HEK293T (cell line): Measurements from ENCODE around the gene ADAMTS17.

Source experiments
- ARNT ChIP-seq: fragments of 450-650 bp; IDR thresholded peaks from 2 replicates; pipeline ENCODE4 v1.6.1; 2017; ENCODE audit warnings: mild to moderate bottlenecking
- BHLHE40 ChIP-seq: fragments of 450-650 bp; IDR thresholded peaks from 2 replicates; pipeline ENCODE4 v1.6.1; 2016; ENCODE audit warnings: mild to moderate bottlenecking, moderate library complexity, borderline replicate concordance
- CTBP1 ChIP-seq: fragments of 450-650 bp; IDR thresholded peaks from 2 replicates; pipeline ENCODE4 v1.6.1; 2016; ENCODE audit warnings: borderline replicate concordance
- ELF4 ChIP-seq: fragments of 450-650 bp; IDR thresholded peaks from 2 replicates; pipeline ENCODE4 v1.6.1; 2017; ENCODE audit warnings: antibody characterized with exemption
- FOXA1 ChIP-seq: fragments of 450-650 bp; IDR thresholded peaks from 2 replicates; pipeline ENCODE4 v1.6.1; 2016; ENCODE audit warnings: mild to moderate bottlenecking
- FOXK2 ChIP-seq: fragments of 450-650 bp; IDR thresholded peaks from 2 replicates; pipeline ENCODE4 v1.6.1; 2016; ENCODE audit warnings: mild to moderate bottlenecking
- FOXM1 ChIP-seq: fragments of 450-650 bp; IDR thresholded peaks from 2 replicates; pipeline ENCODE4 v1.6.1; 2017; ENCODE audit warnings: mild to moderate bottlenecking, borderline replicate concordance
- LEF1 ChIP-seq: fragments of 450-650 bp; IDR thresholded peaks from 2 replicates; pipeline ENCODE4 v1.6.1; 2017; ENCODE audit warnings: mild to moderate bottlenecking, borderline replicate concordance
- NFRKB ChIP-seq: fragments of 450-650 bp; IDR thresholded peaks from 2 replicates; pipeline ENCODE4 v1.6.1; 2016; ENCODE audit warnings: mild to moderate bottlenecking, moderate library complexity
- SP1 ChIP-seq: fragments of 450-650 bp; IDR thresholded peaks from 2 replicates; pipeline ENCODE4 v1.6.1; 2017
- SUZ12 ChIP-seq: fragments of 450-650 bp; IDR thresholded peaks from 2 replicates; pipeline ENCODE4 v1.6.1; 2016; ENCODE audit warnings: mild to moderate bottlenecking

DNA sequence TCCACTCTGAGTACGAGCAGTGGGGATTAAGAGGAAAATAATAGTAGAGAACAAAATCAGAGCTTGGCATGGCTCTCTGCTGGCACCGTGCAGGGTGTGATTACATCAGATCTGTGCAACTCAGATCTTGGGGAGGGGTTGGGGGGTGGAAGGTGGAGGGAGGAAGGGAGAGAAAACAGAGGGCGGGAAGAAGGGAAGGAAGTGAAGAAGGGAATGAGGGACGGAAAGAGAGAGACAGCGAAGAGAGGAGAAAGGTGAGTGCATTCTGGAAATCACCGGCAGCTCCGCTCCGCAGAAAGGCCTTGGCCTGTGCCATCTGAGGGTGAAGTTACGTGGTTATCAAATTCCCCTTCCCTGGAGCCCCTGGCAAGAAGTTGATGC lies 31.0 kb upstream of the ADAMTS17 start:
- TF ChIP-seq ARNT (no peak), NFRKB (no peak), SUZ12 (no peak), SP1 (no peak), CTBP1 (no peak), FOXK2 (no peak), FOXA1 (no peak), LEF1 (no peak), BHLHE40 (no peak), FOXM1 (no peak), ELF4 (no peak)
